ENCODE measurements around the gene NFASC.
A peak's percentile ranks its signal among the peaks of the same experiment; 100 is the strongest.

NFASC gene

DNA sequence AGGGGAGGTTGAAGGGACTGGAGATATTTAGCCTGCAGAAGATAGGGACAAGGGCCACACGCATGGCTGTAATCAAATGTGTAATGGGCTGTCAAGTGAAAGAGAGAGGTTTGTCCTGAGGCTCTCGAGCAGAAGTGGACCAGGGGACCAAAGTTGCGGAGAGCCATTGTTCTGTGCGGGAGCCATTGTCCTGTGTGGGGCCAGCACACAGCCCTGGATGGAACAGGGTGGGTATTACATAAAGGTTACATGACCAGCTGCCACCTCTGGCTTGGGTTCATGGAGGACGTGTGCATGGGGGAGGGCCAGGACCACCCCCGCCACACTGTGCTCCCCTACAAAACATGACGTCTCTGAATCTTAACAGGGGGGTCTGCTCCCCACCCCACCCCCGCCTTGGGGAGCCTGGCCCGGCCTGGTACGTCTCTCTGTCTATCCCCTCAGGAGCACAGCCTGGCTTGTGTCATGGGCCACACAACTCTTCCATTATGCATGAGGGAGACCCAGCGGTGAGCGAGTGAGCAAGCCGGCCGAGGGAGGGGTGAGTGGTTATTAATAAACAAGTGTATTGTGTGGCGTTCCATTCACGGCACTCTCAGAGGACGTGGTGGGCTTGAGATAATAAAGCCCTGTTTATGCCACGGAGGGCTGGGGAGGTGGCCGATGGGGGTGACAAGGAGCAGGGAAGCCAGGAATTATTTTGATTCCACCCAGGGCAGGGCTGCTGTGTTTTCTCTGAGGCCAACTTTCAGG lies at the start of gene NFASC:
NFASC (plus strand) TSS at position 703 of the 753 bp plus-strand sequence. CDS start 73,454 bp downstream, outside the sequence.
- no peak for DNase-seq (ENCODE audit: low spot score)

- no peak for DNase-seq (ENCODE audit: low spot score)
Observed at GRCh38 chr1:204821476-204821875, 49.2 kb upstream of the NFASC start.

DNA sequence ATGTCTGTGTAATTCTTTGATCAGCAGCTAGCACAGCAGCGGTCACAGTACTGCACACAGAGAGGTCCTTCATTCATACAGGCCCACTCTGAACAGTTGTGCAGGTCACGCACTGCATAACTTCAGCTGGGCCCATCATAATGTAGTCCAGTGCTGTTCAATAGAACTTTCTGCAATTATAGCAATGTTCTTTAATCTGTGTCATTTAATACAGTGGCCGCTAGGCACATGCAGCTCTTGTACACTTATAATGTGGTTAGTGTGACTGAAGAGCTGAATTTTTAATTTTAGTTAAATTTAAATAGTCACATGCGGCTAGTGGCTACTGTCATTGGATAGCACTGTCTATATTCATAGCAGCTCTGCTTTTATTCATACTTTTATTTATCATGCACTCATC lies 48.7 kb upstream of the NFASC start:
- no peak for DNase-seq (ENCODE audit: low spot score)

GRCh38 chr1:204826970-204827369 lies 43.7 kb upstream of the NFASC start:
- peak; percentile 64 for DNase-seq (ENCODE audit: low spot score)

GRCh38 chr1:204828352-204828850 lies 42.3 kb upstream of the NFASC start:
- DNase-seq (ENCODE audit: low spot score), result peak; percentile 76

GRCh38 chr1:204829133-204829825 lies 41.4 kb upstream of the NFASC start:
- DNase-seq (ENCODE audit: low spot score), result no peak

- DNase-seq (ENCODE audit: low spot score), result no peak
Observed at GRCh38 chr1:204830747-204831146, 39.9 kb upstream of the NFASC start.

GRCh38 chr1:204831186-204831585 lies 39.5 kb upstream of the NFASC start:
- no peak for DNase-seq (ENCODE audit: low spot score)

DNA sequence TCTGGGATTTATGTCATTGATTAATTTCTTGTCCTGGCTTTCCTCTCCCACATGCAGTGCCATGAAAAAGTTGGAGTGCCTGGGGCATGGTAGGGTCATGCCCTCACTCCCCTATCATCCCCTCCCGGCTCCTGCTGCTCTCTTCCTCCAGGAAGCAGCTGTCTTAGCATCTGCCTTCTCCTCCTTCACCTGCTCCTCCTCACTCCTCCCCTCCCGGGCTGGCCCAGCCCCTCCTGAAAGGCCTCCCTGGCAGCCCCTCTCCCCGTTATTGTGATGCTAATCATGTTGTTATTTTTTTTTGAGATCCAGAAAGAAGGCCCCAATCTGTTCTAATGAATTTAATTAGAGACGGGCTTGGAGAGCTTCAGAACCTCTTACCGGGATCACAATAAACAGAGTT lies 36.3 kb upstream of the NFASC start:
- no peak for DNase-seq (ENCODE audit: low spot score)

GRCh38 chr1:204834752-204835151 lies 35.9 kb upstream of the NFASC start:
- no peak for DNase-seq (ENCODE audit: low spot score)

GRCh38 chr1:204835737-204836136 lies 34.9 kb upstream of the NFASC start:
- no peak for DNase-seq (ENCODE audit: low spot score)

DNA sequence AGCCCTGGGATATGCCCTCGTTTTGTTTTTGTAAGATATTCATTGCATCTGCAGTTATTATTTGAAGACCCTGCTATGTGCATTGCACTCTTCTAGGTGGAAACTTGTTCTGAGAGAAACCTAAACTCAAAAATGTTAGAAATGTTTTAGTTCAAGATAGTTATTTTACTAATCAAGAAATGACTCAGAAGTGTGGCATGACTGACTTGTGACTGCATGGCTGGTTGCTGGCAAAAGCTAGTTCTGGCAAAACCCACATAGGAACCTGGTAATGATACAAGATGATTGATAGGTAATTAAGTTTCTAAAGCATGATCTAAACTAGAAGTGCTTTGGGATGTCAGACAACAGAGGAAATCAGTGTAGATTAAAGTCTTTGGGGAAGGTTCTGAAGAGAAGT lies 33.8 kb upstream of the NFASC start:
- no peak for DNase-seq (ENCODE audit: low spot score)

DNA sequence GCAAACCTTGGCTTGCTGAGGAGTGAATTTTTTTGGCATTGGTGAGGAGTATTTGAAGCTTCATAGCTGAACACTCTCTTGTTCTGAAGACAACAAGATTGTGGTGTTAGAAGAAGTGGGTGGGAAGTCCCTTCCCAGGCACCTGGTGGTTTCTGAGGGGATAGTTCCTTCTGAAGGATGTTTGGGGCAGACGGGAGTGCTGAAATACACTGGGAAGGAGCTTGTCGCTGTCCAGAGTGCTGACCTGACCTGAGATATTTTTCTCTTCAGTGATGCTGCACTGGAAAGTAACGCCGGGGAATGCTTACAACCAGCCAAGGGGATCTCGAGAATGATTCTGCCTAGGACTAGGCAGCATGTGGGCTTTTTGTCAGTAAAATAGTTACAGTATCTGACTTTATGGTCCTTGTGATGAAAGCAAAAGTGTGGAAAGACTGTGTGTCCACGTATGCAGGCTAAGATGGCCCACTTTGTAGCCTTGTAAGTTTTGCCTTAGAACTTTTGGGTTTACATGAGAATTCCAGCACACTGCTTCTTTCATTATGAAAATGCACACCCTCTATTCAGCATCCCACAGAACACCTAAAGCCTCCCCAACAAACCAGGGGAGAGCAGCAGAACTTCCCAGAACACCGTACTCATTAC lies 33.1 kb upstream of the NFASC start:
- DNase-seq (ENCODE audit: low spot score), result peak; percentile 59

- DNase-seq (ENCODE audit: low spot score), result no peak
Observed at GRCh38 chr1:204841316-204841715, 29.3 kb upstream of the NFASC start.

DNA sequence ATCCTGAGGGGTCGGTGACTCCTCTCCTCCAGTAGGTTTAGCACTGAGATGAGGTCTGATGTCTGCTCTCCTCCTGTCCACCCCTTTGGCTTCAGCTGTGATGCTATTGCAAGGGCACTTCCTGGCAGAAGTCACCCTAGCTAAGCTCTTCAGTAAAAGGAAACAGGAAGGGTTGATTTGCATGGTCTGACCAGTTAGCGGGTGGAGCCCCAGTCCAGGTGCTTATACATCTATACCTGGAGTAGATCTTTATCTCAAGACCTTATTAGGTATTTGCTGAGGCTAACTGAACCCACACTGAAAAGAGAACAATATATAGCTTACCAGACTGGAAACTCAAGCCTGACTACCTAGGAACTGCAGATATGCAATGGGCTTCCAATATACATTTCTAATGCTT lies 28.9 kb upstream of the NFASC start:
- no peak for DNase-seq (ENCODE audit: low spot score)

GRCh38 chr1:204842369-204842768 lies 28.3 kb upstream of the NFASC start:
- DNase-seq (ENCODE audit: low spot score), result no peak

DNA sequence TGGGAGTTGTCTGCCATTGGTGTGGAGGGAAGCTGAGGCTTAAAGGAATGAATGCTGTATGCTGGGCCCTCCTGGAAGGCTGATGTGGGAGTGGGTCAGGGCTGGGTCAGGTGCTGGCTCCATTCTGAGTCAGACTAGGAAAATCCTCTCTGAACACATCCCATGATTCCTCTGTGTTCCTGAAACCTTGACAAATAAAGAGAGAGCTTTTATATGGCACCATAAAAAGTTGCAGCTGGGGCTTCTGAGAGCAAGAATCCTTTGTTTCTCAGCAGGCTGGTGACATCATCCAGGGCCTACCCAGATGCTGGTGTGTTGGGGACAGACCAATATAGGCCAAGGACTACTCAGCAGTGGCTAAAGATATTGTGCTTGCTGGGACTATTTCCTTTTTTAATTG lies 27.8 kb upstream of the NFASC start:
- DNase-seq (ENCODE audit: low spot score), result no peak

GRCh38 chr1:204846546-204846945 lies 24.1 kb upstream of the NFASC start:
- no peak for DNase-seq (ENCODE audit: low spot score)

DNA sequence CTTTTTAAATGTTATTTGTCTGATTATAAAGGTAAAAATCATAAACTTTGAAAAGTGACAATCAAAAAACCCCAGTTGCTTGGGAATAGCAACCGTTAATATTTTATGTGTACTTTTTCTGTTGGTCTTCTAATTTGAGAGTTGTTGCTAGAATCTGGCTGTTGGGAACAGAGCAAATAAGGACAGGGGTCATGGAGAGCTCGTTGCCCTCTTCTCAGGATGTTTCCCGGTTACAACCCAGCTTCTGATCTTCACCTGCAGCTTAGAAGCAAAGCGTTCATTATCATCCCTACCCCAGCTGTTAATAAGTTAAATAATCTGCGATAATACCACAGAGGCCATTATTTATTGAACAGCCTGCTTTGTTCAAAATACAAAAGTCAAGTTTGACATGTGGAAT lies 22.1 kb upstream of the NFASC start:
- no peak for DNase-seq (ENCODE audit: low spot score)

GRCh38 chr1:204852854-204853253 lies 17.8 kb upstream of the NFASC start:
- DNase-seq (ENCODE audit: low spot score), result no peak

DNA sequence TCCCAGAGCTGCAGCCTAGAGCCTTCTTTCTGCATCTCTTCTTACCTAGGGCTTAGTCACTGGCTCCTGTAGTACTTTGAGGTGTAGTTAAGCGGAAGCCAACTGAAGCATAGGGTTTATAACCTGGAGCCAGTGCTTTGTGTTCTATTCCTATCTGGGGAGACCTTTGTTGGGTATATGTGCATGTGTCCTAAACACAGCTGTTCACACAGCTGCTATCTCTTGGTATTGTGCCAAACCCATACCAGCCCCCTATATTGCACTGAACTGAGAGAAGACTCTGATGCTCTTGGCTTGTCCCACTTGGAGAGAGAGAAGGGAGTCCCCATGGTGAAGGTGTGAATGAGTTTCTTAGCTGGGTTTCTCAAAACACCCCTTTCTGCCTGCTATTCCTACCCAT lies 17.2 kb upstream of the NFASC start:
- DNase-seq (ENCODE audit: low spot score), result no peak

- no peak for DNase-seq (ENCODE audit: low spot score)
Observed at GRCh38 chr1:204854286-204854685, 16.4 kb upstream of the NFASC start.

GRCh38 chr1:204858363-204858821 lies 12.3 kb upstream of the NFASC start:
- no peak for DNase-seq (ENCODE audit: low spot score)

All from HuH-7 (cell line).